Fibroblast of peridontal ligament (primary cell): ENCODE results near the gene ETFB.
A peak's percentile ranks its signal among the peaks of the same experiment; 100 is the strongest.

Experiments used
- DNase-seq: peaks from one replicate; pipeline ENCODE4 v3.0.0-alpha.2; 2010; ENCODE audit errors: extremely low read depth

Gene ETFB

DNA sequence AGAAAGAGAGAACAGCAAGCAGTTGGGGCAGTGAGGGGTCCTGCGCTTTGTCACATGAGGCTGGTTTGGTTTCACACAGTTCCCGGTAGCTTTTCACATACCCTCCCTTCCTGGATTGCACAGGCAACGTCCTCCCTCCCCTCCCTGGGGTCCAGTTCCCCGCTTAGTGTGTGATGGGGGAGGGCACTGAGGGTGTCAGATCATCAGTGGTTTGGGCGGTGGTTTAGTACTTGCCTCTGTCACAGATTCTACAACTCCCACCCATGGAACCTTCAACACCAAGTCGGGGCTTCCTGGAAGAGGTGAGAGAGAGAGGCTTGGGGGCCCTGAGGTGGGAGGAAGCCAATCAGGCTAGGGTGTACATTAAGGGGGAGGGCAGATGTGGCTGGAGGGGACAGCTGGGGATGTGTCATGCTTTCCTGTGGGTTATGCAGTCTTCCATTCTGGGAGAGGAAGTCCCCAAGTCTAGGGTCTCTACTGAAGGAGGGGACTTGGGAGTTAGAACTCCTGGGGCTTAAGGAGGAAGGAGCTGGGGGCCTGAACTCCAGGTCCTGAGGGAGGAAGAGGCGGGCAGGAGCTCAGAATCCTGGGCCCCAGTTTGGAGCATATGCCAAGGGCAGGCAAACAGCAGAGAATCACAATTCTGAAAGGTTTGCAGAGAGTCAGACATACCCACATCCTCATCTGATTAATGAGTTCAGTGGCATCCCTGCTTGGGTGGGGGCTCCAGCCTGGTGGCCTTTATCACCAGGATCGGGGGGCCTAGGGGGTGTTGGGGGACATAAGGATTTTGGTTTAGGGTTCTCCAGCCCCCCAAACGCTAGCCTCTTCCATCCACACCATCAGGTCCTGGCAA is 6.7 kb upstream of the ETFB start, which contains the start of gene NKG7:
Gene NKG7, minus strand, starts transcription at position 6 of the 856 bp plus-strand sequence. CDS start 119 bp downstream, outside the sequence.
- DNase-seq, result no peak

DNA sequence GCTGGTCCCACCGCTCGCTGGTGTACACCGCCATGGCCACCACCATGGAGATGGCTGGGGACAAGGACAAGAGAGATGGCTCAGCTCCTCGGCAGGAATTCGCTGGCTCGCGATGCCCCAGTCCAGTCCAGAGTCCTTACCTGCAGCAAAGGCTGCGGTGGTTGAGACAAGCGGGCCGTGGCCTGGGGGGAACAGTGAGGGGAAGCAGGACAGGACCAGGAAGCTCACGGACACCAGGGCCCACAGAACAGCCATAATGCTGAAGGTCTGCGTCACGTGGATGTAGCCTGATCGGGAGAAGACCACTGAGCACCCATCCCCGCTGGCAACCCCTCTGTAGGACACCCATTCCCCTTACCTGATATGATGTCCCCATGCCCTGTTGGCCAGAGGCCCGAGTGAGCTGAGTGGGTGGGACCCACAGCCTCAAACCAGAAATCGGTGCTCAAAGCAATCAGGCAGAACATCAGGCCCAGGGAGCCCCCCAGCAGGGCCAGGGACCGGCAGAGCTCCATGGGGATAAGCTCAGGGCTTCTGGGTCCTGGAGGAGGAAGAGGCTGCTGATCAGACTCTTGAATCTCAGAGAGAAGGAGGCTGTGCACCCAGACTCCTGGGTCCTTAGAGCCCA is 5.9 kb upstream of the ETFB start:
- DNase-seq, result no peak

DNA sequence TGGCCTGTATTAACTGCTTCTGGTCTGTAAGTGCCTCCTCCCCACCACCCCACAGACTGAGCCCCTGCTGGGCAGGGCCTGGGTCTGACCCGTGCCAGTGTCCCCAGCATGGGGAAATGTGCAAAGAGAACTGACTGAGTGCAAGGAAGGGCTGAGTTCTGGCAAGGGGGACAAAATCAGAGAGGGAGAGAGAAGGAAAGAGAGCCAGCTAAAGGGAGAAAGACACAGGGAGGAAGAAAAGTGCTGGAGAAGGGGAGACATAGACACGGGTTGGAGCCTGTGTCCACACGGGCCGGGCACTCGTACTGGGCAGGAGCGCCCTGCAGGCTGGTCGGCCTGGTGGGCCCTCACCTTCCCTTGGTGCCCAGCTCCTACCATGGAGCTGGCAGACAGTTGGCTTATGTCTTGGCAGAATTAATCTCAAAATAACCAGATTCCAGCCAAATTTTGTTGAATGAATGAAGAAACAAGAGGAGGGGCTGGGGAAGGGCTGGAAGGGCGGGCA is 5.0 kb upstream of the ETFB start:
- no peak for DNase-seq

DNA sequence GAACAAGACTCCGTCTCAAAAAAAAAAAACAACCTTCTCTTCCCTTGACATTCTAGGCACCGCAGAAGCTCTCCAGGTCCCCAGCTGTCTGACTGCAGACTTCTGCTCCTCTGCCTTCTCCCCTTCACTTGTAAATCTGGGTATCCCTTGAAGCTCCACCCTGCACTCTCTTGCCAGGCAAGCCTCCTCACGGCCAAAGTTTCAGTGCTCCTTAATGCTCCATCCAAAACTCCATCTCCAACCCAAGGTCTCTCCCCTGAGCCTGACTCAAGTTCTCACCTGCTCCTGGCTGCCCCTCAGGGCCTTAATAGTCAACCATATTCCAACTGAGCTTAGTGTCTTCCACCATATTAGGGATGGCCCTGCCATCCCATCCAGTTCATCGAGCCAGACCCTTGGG is 4.0 kb upstream of the ETFB start:
- DNase-seq, result no peak

DNA sequence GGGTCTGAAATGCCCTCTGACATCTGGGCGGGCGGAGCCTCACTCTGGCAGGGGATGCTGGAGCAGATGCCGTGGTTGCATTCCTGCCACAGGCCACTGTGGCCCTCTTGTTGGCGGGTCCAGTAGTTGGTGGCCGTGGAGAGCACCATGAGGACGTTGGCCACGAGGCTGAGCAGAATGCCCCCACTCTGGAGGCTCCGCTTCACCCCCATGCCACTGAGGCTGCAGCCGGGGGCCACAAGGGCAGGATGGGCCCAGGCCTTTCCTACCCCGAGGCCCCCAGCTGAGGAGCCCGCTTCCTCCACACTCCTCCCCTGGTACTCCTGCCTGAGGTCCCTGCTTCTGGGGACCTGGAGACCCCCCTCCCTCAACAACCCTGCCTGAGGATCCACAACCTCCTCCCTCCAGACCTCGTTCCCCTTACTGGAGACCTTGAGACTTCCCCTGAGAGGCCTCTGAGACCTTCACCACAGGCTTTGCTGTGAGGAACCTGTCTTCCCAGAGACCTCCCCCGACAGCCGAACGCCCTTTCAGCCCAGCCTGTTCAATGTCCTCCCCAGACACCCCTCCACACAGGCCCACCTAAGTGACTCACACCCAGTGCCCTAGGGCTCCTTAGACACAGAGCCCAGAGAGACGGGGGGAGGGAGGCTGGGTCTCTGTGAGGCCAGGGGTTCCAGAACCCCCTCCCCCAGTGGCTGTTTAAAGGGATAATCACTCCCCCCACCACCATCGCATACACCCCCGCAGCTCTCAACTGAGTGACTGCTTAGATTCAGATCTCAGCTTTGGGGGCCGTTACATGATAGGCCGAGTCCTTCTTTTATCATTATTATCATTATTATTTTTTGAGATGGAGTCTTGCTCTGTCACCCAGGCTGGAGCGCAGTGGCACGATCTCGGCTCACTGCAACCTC is 2.4 kb upstream of the ETFB start, which contains the start of gene CLDND2:
Gene CLDND2, minus strand, starts transcription at position 638 of the 917 bp plus-strand sequence. Its CDS starts 426 bp downstream, at position 212.
- DNase-seq, result no peak

DNA sequence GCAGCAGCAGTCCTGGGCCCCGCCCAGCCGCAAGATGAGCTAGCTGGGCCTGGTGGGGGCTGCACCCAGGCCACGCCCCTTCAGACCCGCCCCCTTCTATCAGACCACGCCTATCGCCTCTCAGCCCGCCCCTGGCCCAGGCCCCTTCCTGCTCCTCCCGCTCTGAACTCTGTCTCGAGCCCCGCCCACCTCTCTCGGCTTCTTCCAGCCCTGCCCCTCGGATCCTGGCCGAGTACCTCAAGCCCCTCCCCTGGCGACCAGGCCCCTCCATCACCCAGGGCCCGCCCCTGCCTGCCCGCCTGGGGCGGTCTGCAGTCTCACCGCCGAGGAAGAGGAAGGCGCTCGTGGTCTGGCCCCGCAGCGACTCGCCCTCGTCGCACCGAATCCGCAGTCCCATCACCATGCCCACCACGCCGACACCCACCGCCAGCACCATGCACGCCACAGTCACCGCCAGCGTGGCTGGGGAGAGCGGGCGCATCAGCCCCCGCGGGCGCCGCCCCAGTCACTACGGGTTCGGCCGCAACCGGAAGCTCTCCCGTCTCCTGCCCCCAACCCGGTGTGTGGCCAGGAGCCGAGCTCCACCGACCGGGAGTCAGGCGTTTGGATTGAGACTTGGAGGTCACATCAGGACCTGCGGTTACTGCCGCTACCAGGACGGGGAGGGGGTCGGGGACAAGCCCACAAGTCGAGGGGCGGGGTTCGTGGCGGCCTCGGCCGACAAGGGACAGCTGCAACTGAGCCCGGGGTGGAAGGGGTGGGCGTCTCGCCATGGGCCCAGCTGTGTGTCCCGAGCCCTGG is 1.6 kb upstream of the ETFB start:
- peak; percentile 97 for DNase-seq

DNA sequence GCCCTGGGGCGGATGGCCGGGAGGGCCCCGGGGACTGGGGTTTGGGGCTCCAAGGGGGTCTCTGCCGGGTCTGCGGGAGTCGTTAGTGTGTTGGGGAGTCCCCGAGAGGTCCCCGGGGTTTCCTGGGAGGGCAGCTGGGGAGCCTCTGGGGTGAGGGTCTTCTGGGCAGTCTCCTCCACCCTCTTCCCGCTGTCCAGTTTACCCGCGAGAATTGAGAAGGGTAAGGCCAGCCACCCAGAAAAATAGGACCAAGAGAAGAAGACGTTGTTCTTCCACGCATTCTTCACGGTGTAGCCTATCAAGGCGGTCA is 1.0 kb upstream of the ETFB start:
- DNase-seq, result no peak

DNA sequence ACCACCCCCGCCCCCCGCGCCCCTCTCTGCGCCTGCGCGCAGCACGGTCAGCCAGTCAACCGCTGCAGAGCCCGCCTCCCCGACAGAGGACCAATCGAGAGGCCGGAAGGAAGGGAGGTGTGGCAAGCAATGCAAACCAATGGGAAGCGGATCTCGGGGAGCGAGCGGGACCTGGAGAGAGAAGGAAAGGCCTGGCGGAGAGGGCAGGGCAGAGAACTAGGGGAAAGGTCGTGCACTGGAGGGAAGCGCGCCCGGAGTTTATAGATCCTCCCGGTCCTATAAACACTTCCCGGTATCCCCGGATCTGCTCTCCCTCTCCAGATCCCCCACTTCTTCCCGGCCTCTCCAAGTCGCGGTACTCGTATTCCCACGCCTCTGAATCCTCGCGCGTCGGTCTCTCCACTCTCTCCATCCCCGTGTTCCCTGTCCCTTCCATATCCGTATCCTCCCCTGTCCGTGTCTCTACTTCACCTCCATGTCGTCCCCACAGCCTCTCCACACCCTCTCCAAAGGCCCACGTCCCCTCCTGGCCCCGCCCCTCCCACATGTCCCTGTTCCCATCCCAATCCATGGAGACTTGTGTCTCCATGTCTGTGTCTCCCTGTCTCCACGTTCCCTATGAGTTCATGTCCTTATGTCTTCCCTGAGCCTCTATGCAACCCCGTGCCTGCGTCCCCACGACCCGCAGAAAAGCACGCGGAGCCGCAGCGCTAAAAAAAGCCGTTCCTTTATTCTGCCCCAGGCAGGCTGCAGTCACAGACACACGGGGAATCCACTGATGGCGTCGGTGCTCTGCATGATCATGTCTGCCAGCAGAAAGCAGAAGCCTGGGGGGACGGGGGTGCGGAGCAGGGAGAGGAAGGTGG is 434 bp upstream of the ETFB start:
- DNase-seq, result peak; percentile 96

DNA sequence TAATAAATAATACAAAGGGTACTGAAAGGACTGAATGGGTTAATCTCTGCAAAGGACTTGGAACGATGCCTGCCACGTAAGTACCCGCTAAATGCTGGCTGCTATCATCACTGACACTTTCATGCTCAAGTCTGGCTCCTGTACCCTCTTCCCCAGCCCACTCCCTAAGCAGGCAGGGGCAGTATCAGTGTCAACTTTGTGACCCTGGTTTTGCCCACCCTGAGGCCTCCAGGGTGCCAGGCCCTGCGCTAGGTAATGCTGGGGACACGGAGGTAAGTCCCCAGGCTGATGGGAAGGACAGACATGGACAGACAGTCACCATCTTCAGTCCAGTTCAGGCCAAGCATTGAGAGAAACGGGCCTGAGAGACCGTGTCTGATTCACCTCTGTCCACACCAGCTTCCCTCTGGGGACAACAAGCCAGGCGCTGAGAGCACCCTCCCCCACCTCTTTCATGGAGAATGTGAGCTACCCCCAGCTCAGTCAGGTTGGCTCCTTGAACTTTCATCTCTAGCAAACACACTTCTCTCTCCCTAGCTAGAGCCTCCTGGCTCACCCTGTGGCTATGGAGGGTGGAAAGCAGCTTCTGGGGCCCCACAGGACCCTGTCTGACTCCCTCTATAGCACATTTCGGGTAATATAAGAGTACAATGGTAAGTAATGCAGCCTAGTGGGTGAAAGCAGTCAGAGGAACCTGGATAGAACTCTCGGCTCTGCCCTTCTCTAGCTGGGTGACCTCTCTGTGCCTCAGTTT is 800 bp downstream of the ETFB start:
- peak; percentile 39 for DNase-seq

DNA sequence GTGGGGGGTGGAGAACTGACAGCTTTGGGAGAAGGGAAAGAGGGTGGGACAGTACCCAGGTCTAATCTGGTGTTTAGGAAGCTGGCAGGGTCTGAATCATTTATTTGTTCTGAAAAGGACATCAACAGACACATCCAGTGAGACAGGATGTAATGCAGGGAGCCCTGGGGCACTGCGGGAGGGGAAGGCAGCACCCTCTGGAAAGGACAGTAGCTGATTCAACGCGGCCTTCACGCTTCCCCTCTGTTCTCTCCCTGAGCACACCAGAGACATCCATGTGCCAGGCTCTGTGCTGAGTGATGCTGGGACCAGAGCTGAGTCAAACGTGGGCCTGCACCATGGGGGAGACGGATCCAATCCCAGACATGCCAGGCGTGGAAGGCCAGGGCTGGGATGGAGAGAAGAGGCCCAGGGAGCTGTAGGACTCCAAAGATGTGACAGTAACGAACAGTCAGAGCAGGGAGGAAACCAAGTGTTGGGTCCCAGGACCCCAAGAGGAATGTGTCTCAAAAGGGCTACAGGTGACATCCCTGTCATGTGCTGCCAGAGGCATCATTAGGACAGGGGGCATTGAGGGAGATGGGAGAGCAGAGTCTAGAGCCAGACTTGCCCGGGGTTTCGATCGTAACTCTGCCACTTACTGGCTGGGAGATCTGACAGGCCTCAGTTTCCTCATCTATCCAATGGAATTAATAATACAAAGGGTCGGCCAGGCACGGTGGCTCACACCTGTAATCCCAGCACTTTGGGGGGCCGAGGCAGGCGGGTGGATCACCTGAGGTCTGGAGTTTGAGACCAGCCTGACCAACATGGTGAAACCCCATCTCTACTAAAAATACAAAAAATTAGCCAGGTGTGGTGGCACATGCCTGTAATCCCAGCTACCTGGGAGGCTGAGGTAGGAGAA is 1.7 kb downstream of the ETFB start:
- no peak for DNase-seq

DNA sequence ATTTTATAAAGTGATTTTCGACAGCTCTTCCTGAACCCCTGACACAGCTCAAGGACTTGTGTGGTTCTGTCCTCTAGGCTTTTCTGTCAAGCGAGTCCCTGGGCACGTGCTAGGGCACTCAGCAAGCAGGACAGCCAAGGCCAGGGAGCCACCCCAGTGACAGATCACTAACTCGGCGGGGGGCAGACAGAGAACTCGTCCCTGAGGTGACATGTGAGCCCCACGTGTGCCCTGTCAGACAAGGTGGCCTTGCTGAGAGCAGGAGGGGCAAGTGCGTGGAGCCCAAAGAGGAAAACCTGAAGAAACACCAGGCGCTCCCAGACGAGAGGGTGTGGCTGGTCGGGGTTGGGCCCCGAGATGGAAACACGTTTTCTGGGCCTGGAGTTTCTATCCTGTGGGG is 4.9 kb downstream of the ETFB start:
- DNase-seq, result no peak

DNA sequence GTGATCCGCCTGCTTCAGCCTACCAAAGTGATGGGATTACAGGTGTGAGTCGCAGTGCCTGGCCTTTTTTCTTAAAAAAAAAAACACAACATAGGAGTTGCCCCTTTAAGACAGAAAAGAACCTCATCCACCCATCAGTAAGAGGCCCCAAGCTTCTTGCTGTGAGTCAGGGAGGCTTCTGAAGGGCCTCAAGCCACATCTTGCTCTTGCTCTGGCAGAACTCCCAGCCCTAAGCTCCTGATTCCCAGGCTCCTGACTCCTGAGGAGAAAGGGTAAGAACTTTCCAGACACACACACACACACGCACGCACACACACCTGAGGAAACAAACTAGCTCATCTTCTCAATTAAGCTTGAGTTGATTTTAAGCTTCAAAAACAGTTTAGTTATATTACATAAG is 6.9 kb downstream of the ETFB start:
- DNase-seq, result peak; percentile 90

DNA sequence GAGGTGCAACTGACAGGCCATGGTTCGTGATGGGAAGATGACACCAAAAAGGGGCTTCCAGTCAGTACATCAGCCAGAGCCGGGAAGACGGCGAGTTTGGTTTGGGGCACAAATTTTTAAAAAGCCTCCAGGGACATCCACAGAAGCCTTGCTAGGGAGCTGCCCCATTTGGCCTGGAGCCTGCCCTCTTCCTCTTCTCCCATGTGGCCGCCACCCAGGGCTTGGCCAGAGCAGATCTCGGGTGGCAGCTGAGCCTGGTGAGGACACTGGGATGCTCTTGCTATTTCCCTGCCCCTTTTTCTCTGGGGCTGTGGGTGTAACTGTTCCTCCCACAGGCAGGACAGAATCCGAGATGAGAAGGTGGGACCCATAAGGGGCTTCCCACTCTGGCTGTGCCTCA is 8.2 kb downstream of the ETFB start:
- DNase-seq, result no peak

DNA sequence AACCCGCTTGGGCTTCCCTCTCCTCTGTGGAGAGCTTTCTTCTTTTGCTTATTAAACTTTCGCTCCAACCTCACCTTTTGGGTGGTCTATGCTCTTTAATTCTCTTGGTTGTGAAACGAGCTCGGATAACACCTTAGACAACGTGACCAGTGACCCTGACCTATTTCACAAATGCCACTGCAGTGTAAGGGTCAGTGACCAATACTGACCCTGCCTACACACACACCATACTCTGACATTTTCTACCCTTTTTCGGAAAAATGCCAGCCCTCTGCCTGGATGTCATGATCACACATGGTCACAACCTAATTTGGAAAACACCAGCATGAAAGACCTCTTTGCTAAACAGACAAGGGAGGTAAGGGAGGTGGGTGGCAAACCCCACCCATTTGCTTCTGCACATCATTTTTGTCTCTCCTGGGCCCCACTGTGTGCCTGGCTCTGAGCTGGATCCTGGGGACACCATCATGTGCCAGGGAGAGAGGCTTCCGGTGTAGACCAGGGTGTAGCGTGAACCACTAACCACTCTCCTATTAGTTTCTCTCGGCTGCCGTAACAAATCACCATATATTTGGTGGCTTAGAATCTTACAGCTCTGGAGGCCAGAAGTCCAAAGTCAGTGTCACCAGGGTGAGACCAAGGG is 9.9 kb downstream of the ETFB start:
- DNase-seq, result no peak

DNA sequence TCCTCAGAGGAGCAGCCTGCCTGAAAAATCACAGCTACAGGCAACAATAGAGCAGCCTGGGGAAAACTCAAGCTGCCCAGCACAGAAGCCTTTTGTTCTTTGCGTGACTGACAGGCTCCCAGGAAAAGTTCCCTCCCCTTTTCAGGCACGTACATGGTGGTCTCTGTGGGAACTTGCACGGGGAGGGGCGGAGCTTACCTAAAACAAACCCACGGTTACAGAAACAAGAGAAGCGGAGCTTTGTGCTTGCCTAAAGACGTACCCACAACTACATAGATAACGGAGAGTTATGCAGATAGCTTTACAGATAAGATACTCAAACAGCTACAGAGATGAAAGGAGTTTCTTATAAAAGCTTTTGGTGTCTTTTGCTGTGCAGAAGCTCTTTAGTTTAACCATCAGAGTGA is 11.4 kb downstream of the ETFB start:
- DNase-seq, result no peak

DNA sequence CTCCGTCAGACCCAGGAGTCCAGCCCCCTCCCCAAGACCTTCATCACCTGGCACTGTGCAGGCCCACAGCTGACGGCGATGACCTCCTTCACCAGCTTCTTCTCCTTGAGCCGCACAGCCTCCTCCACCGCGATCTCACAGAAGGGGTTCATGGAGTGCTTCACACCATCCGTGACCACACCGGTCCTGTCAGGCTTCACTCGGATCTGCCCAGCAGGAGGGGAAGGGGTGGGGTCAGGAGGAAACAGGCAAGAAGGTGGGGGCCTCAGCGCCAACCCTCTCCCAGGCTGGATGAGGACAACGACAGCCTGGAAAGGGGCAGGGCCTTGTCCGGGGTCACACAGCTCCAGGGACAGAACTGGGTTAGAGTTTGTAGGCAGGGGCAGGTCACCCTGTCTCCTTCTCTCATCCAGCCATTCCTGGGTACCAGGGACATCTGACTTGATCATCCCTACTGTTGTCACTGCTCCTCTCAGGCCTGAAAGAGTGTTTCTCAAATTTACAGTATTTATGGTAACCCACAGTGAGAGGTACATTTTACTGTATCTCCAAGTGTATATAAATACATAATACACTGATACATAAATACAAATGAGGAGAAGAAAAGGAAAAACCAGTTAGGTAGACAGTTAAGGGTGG is 12.0 kb downstream of the ETFB start:
- no peak for DNase-seq

DNA sequence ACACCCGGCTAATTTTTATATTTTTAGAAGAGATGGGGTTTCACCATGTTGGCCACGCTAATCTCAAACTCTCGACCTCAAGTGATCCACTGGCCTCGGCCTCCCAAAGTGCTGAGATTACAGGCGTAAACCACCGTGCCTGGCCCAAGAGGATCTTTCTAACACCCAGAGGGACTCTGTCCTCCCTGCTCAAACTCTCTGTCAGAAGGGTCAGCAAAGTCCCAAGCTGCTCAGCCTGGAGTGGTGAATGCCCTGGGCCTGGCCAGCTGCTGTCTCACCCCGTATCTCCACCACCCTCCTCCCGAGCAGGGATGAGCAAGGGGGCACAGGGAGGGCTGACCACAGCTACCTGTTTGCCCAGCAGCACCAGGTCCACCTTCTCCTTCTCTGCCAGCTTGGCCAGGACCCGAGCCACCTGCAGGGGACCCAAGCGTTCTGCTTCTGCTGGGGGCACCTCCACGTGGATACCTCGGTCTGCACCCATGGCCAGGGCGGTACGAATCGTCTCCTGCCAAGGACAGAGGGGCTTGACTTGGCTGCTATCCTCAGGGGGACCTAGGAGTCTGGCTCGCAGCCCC is 13.3 kb downstream of the ETFB start:
- DNase-seq, result no peak
